PC-3 (cell line): ENCODE measurements around the gene SLC36A1.

ENCODE experiments used
- EZH2 ChIP-seq: fragments of 300-600 bp; sonication (generic); IDR thresholded peaks from one replicate; pipeline ENCODE4 v1.6.1; 2017; ENCODE audit warnings: antibody characterized with exemption, mild to moderate bottlenecking, low read length; ENCODE audit not compliant: unreplicated experiment
- EZH2phosphoT487 ChIP-seq: fragments of 300-600 bp; sonication (generic); IDR thresholded peaks from 2 replicates; pipeline ENCODE4 v1.6.1; 2018; ENCODE audit warnings: mild to moderate bottlenecking, antibody characterized with exemption, low read length, borderline replicate concordance
- TF ChIP-seq, protein P1 (sequence below): fragments of 300-600 bp; sonication (generic); conservative IDR thresholded peaks from 2 replicates; pipeline ENCODE4 v1.5.1; 2017; ENCODE audit warnings: antibody characterized with exemption, low read depth, mild to moderate bottlenecking, low read length

DNA sequence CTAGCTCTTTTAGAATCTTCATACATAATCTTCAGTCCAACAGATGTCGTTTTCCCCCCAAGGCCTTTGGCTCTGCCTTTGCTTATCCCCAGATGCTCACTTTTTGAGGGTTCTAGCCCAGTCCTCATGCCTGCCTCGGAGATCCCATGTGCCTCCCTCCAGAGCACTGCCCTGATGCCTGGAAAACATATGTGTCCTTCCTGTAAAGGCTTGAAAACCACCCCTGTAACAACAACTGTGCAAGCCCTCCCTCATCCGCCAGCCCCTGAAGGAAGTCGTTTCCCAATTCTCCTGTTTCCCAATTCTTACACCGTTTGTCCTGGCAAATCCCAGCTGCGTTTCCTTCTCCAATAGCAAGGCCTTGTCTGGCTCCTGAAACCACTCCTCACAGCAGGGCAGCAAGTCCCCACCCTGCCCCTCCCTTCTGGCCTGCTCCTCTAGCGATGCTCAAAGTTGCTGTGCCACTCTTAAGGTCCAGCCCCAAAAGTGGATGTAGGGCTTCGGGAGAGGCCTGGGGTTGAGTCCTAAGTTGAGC lies 52.2 kb downstream of the SLC36A1 start:
- TF ChIP-seq EZH2: no peak
- TF ChIP-seq, protein P1, sequence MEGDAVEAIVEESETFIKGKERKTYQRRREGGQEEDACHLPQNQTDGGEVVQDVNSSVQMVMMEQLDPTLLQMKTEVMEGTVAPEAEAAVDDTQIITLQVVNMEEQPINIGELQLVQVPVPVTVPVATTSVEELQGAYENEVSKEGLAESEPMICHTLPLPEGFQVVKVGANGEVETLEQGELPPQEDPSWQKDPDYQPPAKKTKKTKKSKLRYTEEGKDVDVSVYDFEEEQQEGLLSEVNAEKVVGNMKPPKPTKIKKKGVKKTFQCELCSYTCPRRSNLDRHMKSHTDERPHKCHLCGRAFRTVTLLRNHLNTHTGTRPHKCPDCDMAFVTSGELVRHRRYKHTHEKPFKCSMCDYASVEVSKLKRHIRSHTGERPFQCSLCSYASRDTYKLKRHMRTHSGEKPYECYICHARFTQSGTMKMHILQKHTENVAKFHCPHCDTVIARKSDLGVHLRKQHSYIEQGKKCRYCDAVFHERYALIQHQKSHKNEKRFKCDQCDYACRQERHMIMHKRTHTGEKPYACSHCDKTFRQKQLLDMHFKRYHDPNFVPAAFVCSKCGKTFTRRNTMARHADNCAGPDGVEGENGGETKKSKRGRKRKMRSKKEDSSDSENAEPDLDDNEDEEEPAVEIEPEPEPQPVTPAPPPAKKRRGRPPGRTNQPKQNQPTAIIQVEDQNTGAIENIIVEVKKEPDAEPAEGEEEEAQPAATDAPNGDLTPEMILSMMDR: no peak
- TF ChIP-seq EZH2phosphoT487: no peak
